BLaER1 (cell line): ENCODE measurements around the gene FBXO28.

Source experiments
- H3K27ac ChIP-seq: shearing (Covaris generic); formaldehyde crosslinking; 2 replicates; pipeline ENCODE4 v1.8.1; 2022
- H3K27me3 ChIP-seq: shearing (Covaris generic); formaldehyde crosslinking; 2 replicates; pipeline ENCODE4 v1.8.1; 2022
- H3K36me3 ChIP-seq: shearing (Covaris generic); formaldehyde crosslinking; 2 replicates; pipeline ENCODE4 v1.8.1; 2022
- H3K4me1 ChIP-seq: shearing (Covaris generic); formaldehyde crosslinking; 2 replicates; pipeline ENCODE4 v1.8.1; 2022
- H3K4me2 ChIP-seq: shearing (Covaris generic); formaldehyde crosslinking; 2 replicates; pipeline ENCODE4 v1.8.1; 2022
- H3K4me3 ChIP-seq: shearing (Covaris generic); formaldehyde crosslinking; 2 replicates; pipeline ENCODE4 v1.8.1; 2022
- H3K9ac ChIP-seq: shearing (Covaris generic); formaldehyde crosslinking; 2 replicates; pipeline ENCODE4 v1.8.1; 2022
- H3K9me3 ChIP-seq: shearing (Covaris generic); formaldehyde crosslinking; 2 replicates; pipeline ENCODE4 v1.8.1; 2022
- H4K20me1 ChIP-seq: shearing (Covaris generic); formaldehyde crosslinking; 2 replicates; pipeline ENCODE4 v1.8.1; 2022
- Cebpa-rat ChIP-seq: shearing (Covaris generic); IDR thresholded peaks from 2 replicates; pipeline ENCODE4 v1.8.1; 2022

The FBXO28 gene

GRCh38 chr1:224080115-224080774, 33.7 kb upstream of the FBXO28 start:
- H3K4me2 ChIP-seq = no peak overlapping the region
- H3K27me3 ChIP-seq = no peaks in the 10 kb centered on the region
- H3K4me1 ChIP-seq = no peaks in the 10 kb centered on the region
- no peak overlapping the region for H3K4me3 ChIP-seq
- H4K20me1 ChIP-seq = no peaks in the 10 kb centered on the region
- H3K9me3 ChIP-seq = no peaks in the 10 kb centered on the region
- no peak for TF ChIP-seq Cebpa-rat
- H3K36me3 ChIP-seq = no peaks in the 10 kb centered on the region
- H3K9ac ChIP-seq = no peak overlapping the region
- no peak overlapping the region for H3K27ac ChIP-seq

- Histone ChIP-seq H3K27me3 (no peaks in the 10 kb centered on the region), H3K4me3 (no peak overlapping the region), H4K20me1 (no peaks in the 10 kb centered on the region), H3K9me3 (no peaks in the 10 kb centered on the region), H3K27ac (no peak overlapping the region), H3K4me1 (no peaks in the 10 kb centered on the region), H3K36me3 (no peaks in the 10 kb centered on the region), H3K9ac (no peak overlapping the region), H3K4me2 (no peak overlapping the region)
- no peak for TF ChIP-seq Cebpa-rat
These were observed 32.3 kb upstream of the FBXO28 start for GRCh38 chr1:224081604-224082003.

- TF ChIP-seq Cebpa-rat = no peak
- H3K36me3 ChIP-seq = no peaks in the 10 kb centered on the region
- no peaks in the 10 kb centered on the region for H3K4me1 ChIP-seq
- H3K9ac ChIP-seq = no peak overlapping the region
- H3K4me3 ChIP-seq = no peak overlapping the region
- H3K4me2 ChIP-seq = no peak overlapping the region
- no peaks in the 10 kb centered on the region for H3K27me3 ChIP-seq
- no peaks in the 10 kb centered on the region for H4K20me1 ChIP-seq
- H3K9me3 ChIP-seq = no peaks in the 10 kb centered on the region
- no peak overlapping the region for H3K27ac ChIP-seq
These were observed 31.8 kb upstream of the FBXO28 start for GRCh38 chr1:224082146-224082545.

GRCh38 chr1:224084867-224085266, 29.0 kb upstream of the FBXO28 start:
- Histone ChIP-seq H3K9me3 (no peaks in the 10 kb centered on the region), H3K27ac (no peak overlapping the region), H3K4me2 (no peak overlapping the region), H3K9ac (no peak overlapping the region), H4K20me1 (no peaks in the 10 kb centered on the region), H3K27me3 (no peaks in the 10 kb centered on the region), H3K4me1 (no peaks in the 10 kb centered on the region), H3K4me3 (no peak overlapping the region), H3K36me3 (no peaks in the 10 kb centered on the region)
- no peak for TF ChIP-seq Cebpa-rat

GRCh38 chr1:224085421-224086108, 28.3 kb upstream of the FBXO28 start:
- Histone ChIP-seq H3K27me3 (no peaks in the 10 kb centered on the region), H3K4me1 (no peaks in the 10 kb centered on the region), H3K9ac (no peak overlapping the region), H3K9me3 (no peaks in the 10 kb centered on the region), H3K36me3 (no peaks in the 10 kb centered on the region), H3K4me3 (no peak overlapping the region), H3K27ac (no peak overlapping the region), H4K20me1 (no peaks in the 10 kb centered on the region), H3K4me2 (no peak overlapping the region)
- no peak for TF ChIP-seq Cebpa-rat

- Histone ChIP-seq H3K27me3 (no peaks in the 10 kb centered on the region), H3K9ac (no peak overlapping the region), H4K20me1 (no peaks in the 10 kb centered on the region), H3K4me2 (no peak overlapping the region), H3K27ac (no peak overlapping the region), H3K4me1 (no peaks in the 10 kb centered on the region), H3K4me3 (no peak overlapping the region), H3K36me3 (no peaks in the 10 kb centered on the region), H3K9me3 (no peaks in the 10 kb centered on the region)
- no peak for TF ChIP-seq Cebpa-rat
These were observed 26.6 kb upstream of the FBXO28 start for GRCh38 chr1:224087286-224087794.

GRCh38 chr1:224089583-224089982, 24.3 kb upstream of the FBXO28 start:
- Histone ChIP-seq H3K4me1 (no peaks in the 10 kb centered on the region), H3K9me3 (no peaks in the 10 kb centered on the region), H3K4me2 (no peak overlapping the region), H3K4me3 (no peak overlapping the region), H4K20me1 (no peaks in the 10 kb centered on the region), H3K27ac (no peak overlapping the region), H3K36me3 (no peaks in the 10 kb centered on the region), H3K27me3 (no peaks in the 10 kb centered on the region), H3K9ac (no peak overlapping the region)
- TF ChIP-seq Cebpa-rat = no peak

GRCh38 chr1:224090116-224090515, 23.8 kb upstream of the FBXO28 start:
- TF ChIP-seq Cebpa-rat = no peak
- Histone ChIP-seq H3K4me1 (no peaks in the 10 kb centered on the region), H3K4me3 (no peak overlapping the region), H3K27ac (no peak overlapping the region), H3K9me3 (no peaks in the 10 kb centered on the region), H3K27me3 (no peaks in the 10 kb centered on the region), H3K9ac (no peak overlapping the region), H3K4me2 (no peak overlapping the region), H3K36me3 (no peaks in the 10 kb centered on the region), H4K20me1 (no peaks in the 10 kb centered on the region)

GRCh38 chr1:224092111-224092510, 21.8 kb upstream of the FBXO28 start:
- H3K9ac ChIP-seq = no peak overlapping the region
- H3K36me3 ChIP-seq = no peaks in the 10 kb centered on the region
- TF ChIP-seq Cebpa-rat = no peak
- H3K4me3 ChIP-seq = no peak overlapping the region
- H3K9me3 ChIP-seq = no peaks in the 10 kb centered on the region
- no peaks in the 10 kb centered on the region for H3K27me3 ChIP-seq
- H3K4me2 ChIP-seq = no peak overlapping the region
- no peaks in the 10 kb centered on the region for H3K4me1 ChIP-seq
- H4K20me1 ChIP-seq = no peaks in the 10 kb centered on the region
- H3K27ac ChIP-seq = no peak overlapping the region

- Histone ChIP-seq H3K4me3 (no peak overlapping the region), H3K4me2 (no peak overlapping the region), H3K27me3 (no peaks in the 10 kb centered on the region), H3K36me3 (no peaks in the 10 kb centered on the region), H3K9me3 (no peaks in the 10 kb centered on the region), H3K27ac (no peak overlapping the region), H3K9ac (no peak overlapping the region), H3K4me1 (no peaks in the 10 kb centered on the region), H4K20me1 (no peaks in the 10 kb centered on the region)
- no peak for TF ChIP-seq Cebpa-rat
These were observed 21.3 kb upstream of the FBXO28 start for GRCh38 chr1:224092601-224093000.
